Measurements from ENCODE around the gene B3GLCT. TPM values are rescaled to one million over a fixed set of nuclear protein-coding genes. Genes with fewer than 3 reads are reported as not detected.

Gene B3GLCT
- total RNA-seq, 1 donor from 2014 or later = 8.2 TPM

- no peak overlapping the region for H3K27ac Mint-ChIP-seq (ENCODE audit: unreplicated experiment)
- no peak overlapping the region for H3K4me3 Mint-ChIP-seq (ENCODE audit: unreplicated experiment)
- DNase-seq (ENCODE audit: extremely low spot score, unreplicated experiment) = no peak
- no peaks in the 10 kb centered on the region for H3K9me3 Mint-ChIP-seq (ENCODE audit: unreplicated experiment)
- peaks cover 7% of the 10 kb centered on the region for H3K27me3 Mint-ChIP-seq (ENCODE audit: unreplicated experiment)
- H3K4me1 Mint-ChIP-seq (ENCODE audit: unreplicated experiment) = peaks cover 5% of the 10 kb centered on the region
- no peaks in the 10 kb centered on the region for H3K36me3 Mint-ChIP-seq (ENCODE audit: unreplicated experiment)
- no peak for TF ChIP-seq CTCF (IDR thresholded peaks at IDR 0.05)
Observed at GRCh38 chr13:31195616-31196015, 4.2 kb upstream of the B3GLCT start.

GRCh38 chr13:31196992-31197391 is 2.8 kb upstream of the B3GLCT start:
- H3K27ac Mint-ChIP-seq (ENCODE audit: unreplicated experiment) = no peak overlapping the region
- TF ChIP-seq CTCF (IDR thresholded peaks at IDR 0.05) = no peak
- no peaks in the 10 kb centered on the region for H3K9me3 Mint-ChIP-seq (ENCODE audit: unreplicated experiment)
- peaks cover 4% of the 10 kb centered on the region for H3K27me3 Mint-ChIP-seq (ENCODE audit: unreplicated experiment)
- DNase-seq (ENCODE audit: extremely low spot score, unreplicated experiment) = no peak
- H3K4me3 Mint-ChIP-seq (ENCODE audit: unreplicated experiment) = no peak overlapping the region
- H3K4me1 Mint-ChIP-seq (ENCODE audit: unreplicated experiment) = peaks cover 12% of the 10 kb centered on the region
- H3K36me3 Mint-ChIP-seq (ENCODE audit: unreplicated experiment) = no peaks in the 10 kb centered on the region

DNA sequence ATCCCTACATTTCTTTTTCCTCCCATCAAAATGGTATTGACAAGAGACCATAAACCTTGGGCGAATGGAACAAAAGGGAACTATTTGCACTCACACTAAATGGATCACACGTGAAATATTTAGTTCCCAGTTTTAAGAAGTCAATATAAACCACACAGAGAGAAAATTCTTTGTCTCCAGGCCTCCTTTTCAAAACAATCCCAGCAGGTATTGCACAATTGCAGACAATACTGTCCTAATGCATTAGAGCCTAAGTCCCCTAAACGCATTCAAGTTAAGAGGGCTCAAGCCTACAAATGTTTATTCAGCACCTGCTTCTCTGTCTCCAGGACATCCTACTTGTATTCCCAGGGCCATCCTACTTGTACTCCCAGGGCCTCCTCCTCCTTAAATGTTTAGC is 1.3 kb upstream of the B3GLCT start:
- no peak for DNase-seq (ENCODE audit: extremely low spot score, unreplicated experiment)
- peaks cover 12% of the 10 kb centered on the region for H3K4me1 Mint-ChIP-seq (ENCODE audit: unreplicated experiment)
- H3K9me3 Mint-ChIP-seq (ENCODE audit: unreplicated experiment) = no peaks in the 10 kb centered on the region
- no peaks in the 10 kb centered on the region for H3K27me3 Mint-ChIP-seq (ENCODE audit: unreplicated experiment)
- no peak overlapping the region for H3K27ac Mint-ChIP-seq (ENCODE audit: unreplicated experiment)
- no peak overlapping the region for H3K4me3 Mint-ChIP-seq (ENCODE audit: unreplicated experiment)
- no peaks in the 10 kb centered on the region for H3K36me3 Mint-ChIP-seq (ENCODE audit: unreplicated experiment)
- TF ChIP-seq CTCF (IDR thresholded peaks at IDR 0.05) = no peak

DNA sequence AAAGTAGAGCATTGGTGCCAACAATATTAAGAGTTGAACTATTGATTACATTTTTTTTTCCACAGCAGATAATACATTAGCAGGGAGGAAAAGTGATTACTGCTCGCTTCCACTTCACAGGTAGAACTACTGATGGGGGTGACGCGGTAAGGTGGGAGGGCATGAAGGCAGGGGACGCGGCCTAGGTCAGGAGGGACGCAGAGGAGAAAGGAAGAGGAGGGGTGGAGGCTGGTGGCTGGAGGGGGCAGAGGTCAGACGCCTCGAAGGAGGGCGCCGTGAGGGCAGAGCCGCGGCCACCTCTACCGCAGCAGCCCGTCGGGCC is 287 bp upstream of the B3GLCT start:
- H3K4me1 Mint-ChIP-seq (ENCODE audit: unreplicated experiment) = peaks cover 15% of the 10 kb centered on the region
- TF ChIP-seq CTCF (IDR thresholded peaks at IDR 0.05) = no peak
- H3K27ac Mint-ChIP-seq (ENCODE audit: unreplicated experiment) = peak overlapping the region; percentile 74
- peak overlapping the region; percentile 70 for H3K4me3 Mint-ChIP-seq (ENCODE audit: unreplicated experiment)
- no peaks in the 10 kb centered on the region for H3K36me3 Mint-ChIP-seq (ENCODE audit: unreplicated experiment)
- no peaks in the 10 kb centered on the region for H3K27me3 Mint-ChIP-seq (ENCODE audit: unreplicated experiment)
- DNase-seq (ENCODE audit: extremely low spot score, unreplicated experiment) = no peak
- H3K9me3 Mint-ChIP-seq (ENCODE audit: unreplicated experiment) = no peaks in the 10 kb centered on the region

GRCh38 chr13:31200637-31200971 is 829 bp downstream of the B3GLCT start:
- H3K27me3 Mint-ChIP-seq (ENCODE audit: unreplicated experiment) = no peaks in the 10 kb centered on the region
- DNase-seq (ENCODE audit: extremely low spot score, unreplicated experiment) = peak; percentile 88
- H3K36me3 Mint-ChIP-seq (ENCODE audit: unreplicated experiment) = no peaks in the 10 kb centered on the region

More at GRCh38 chr13:31200637-31200971, 829 bp downstream of the B3GLCT start:
- Mint-ChIP-seq H3K4me3 (ENCODE audit: unreplicated experiment) (peak overlapping the region; percentile 77), H3K27ac (ENCODE audit: unreplicated experiment) (peak overlapping the region; percentile 68), H3K9me3 (ENCODE audit: unreplicated experiment) (no peaks in the 10 kb centered on the region), H3K4me1 (ENCODE audit: unreplicated experiment) (peaks cover 23% of the 10 kb centered on the region)
- TF ChIP-seq CTCF (IDR thresholded peaks at IDR 0.05) = no peak
